HG03520 (cell line): ENCODE data around the gene ELMOD2.

ENCODE experiments used
- ATAC-seq: cut with Tn5 transposase; IDR thresholded peaks from one replicate; pipeline ENCODE4 v1.9.1; 2021; ENCODE audit warnings: mild to moderate bottlenecking, moderate library complexity; ENCODE audit not compliant: unreplicated experiment

The ELMOD2 gene

GRCh38 chr4:140579278-140579677 lies 55.3 kb downstream of the ELMOD2 start:
- ATAC-seq: no peak

DNA sequence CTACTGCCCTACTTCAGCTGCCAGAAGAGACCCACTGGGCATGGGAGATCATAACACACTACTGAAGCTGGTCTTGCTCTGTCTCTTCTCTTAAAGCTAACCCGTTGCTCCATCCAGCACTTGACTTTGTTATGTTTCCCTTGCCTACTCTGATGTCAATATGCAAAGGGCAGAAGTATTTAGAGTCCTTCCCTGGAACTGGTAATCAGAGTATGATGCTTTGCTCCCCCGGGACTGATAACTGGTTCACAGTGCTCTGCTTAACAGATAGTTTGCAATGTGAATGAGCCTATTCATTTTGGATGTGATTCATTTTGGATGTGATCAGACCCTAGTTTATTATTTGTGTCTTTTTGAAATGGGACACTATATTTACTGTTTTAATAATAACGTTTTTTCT lies 57.1 kb downstream of the ELMOD2 start:
- no peak for ATAC-seq

GRCh38 chr4:140584439-140584838 lies 60.5 kb downstream of the ELMOD2 start:
- no peak for ATAC-seq

GRCh38 chr4:140595065-140595464 lies 71.1 kb downstream of the ELMOD2 start:
- ATAC-seq: peak; percentile 80

GRCh38 chr4:140600408-140600807 lies 76.4 kb downstream of the ELMOD2 start:
- no peak for ATAC-seq

DNA sequence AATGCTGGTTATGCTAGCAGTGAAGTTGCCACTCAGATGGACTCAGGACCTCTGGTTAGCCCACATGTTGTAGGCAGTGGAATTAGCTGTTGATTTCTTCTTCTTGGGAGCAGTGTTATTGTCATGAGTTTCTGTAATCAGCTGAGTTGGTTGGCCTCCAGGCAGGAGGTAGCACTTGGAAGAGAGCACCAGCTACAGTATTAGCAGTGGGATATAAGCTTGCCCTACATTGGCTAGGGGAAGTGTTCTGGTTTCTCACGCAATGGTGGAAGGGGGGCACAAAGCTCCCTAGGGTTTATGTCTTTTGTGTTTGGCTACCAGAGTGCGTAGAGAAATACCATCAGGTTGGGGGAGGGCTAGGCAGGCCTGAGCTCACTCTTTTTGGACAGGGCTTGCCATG lies 78.7 kb downstream of the ELMOD2 start:
- ATAC-seq: no peak

DNA sequence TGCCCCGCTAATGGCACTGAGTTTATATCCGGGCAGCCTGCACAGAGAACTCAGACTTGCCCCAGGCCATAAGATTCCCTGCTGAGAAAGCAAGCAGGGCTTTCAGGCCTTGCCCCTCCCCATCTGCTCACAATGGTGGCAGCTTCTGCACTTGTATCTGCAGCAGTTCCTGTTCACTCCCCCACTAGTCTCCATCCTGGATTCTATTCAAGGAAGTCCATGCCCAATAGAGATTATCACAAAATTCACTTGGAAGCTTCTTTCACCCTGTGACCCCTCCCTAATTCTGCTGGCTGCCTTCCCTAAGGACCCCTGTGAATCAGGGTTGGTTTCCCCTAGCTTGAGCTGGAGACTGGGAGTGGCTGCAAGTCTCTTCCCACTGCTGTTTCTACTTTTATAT lies 79.3 kb downstream of the ELMOD2 start:
- ATAC-seq: no peak
